Breast epithelium (tissue), 4 donors: ENCODE measurements around the gene ANKMY1. TPM values are rescaled to one million over a fixed set of nuclear protein-coding genes. Genes with fewer than 3 reads are reported as not detected.
"Not testable (repeated sequence)": the region's sequence is repeated elsewhere in the genome, so short reads cannot be mapped to it uniquely, and the experiment has no call there.

Experiments
- DNase-seq, 2 donors: peaks; one replicate each; pipeline ENCODE4 v3.0.0-alpha.2; 2019; ENCODE audit warnings: low spot score in 2 of 2
- H3K27ac ChIP-seq, 2 donors: fragments of 200-600 bp; sonication (generic) in 1 of 2; one replicate each; pipeline ENCODE4 v1.5.1; 2016 to 2019; ENCODE audit warnings: mild to moderate bottlenecking in 1 of 2
- H3K27me3 ChIP-seq, 2 donors: fragments of 200-600 bp; sonication (generic) in 1 of 2; one replicate each; pipeline versions ENCODE4 v1.5.1 to v1.6.0; 2017 to 2019; ENCODE audit warnings: control low read depth in 1 of 2, mild to moderate bottlenecking in 1 of 2
- H3K36me3 ChIP-seq: fragments of 200-600 bp; one replicate; pipeline ENCODE4 v1.5.1; 2019
- H3K4me1 ChIP-seq, 2 donors: fragments of 200-600 bp; sonication (generic); one replicate each; pipeline ENCODE4 v1.5.1; 2016 to 2019; ENCODE audit warnings: control low read depth in 1 of 2
- H3K4me3 ChIP-seq, 3 donors: fragments of 200-600 bp; sonication (generic); 1 replicate in 2 of 3; 2 replicates in 1 of 3; pipeline ENCODE4 v1.5.1; 2016 to 2019; ENCODE audit warnings: mild to moderate bottlenecking in 3 of 3, moderate library complexity in 2 of 3
- H3K9me3 ChIP-seq, 2 donors: fragments of 200-600 bp; sonication (generic) in 1 of 2; one replicate each; pipeline ENCODE4 v1.5.1; 2016 to 2019; ENCODE audit warnings: control low read depth in 1 of 2
- POLR2A ChIP-seq: fragments of 450-650 bp; IDR thresholded peaks from one replicate; pipeline ENCODE4 v1.6.1; 2016; ENCODE audit warnings: antibody characterized with exemption, mild to moderate bottlenecking, moderate library complexity
- POLR2AphosphoS5 ChIP-seq, 3 donors: sonication (generic); formaldehyde crosslinking; IDR thresholded peaks; one replicate each; pipeline ENCODE4 v1.6.1; 2017; ENCODE audit warnings: antibody characterized with exemption in 3 of 3
- intact Hi-C: fragments of 100-400 bp; cut with DNase I; formaldehyde crosslinking; loops from one replicate; pipeline ENCODE4 v1.15.1; 2023; ENCODE audit warnings: low total_unique reads
- total RNA-seq, 3 donors: library from RNA; depleted of rRNA; stranded (reverse); fragments of >200 nt; gene quantifications; one replicate each; pipeline ENCODE4 v1.1.0, GENCODE V29; 2016
- TF ChIP-seq, protein P1 (sequence below), 3 donors: fragments of 450-650 bp; IDR thresholded peaks; one replicate each; pipeline ENCODE4 v1.5.1; 2016 to 2017; ENCODE audit warnings: antibody characterized with exemption in 3 of 3, mild to moderate bottlenecking in 3 of 3, moderate library complexity in 3 of 3

The ANKMY1 gene
- total RNA-seq, 3 donors from 2014 or later, result 13.0 to 32.8 (median 19.0) TPM

DNA sequence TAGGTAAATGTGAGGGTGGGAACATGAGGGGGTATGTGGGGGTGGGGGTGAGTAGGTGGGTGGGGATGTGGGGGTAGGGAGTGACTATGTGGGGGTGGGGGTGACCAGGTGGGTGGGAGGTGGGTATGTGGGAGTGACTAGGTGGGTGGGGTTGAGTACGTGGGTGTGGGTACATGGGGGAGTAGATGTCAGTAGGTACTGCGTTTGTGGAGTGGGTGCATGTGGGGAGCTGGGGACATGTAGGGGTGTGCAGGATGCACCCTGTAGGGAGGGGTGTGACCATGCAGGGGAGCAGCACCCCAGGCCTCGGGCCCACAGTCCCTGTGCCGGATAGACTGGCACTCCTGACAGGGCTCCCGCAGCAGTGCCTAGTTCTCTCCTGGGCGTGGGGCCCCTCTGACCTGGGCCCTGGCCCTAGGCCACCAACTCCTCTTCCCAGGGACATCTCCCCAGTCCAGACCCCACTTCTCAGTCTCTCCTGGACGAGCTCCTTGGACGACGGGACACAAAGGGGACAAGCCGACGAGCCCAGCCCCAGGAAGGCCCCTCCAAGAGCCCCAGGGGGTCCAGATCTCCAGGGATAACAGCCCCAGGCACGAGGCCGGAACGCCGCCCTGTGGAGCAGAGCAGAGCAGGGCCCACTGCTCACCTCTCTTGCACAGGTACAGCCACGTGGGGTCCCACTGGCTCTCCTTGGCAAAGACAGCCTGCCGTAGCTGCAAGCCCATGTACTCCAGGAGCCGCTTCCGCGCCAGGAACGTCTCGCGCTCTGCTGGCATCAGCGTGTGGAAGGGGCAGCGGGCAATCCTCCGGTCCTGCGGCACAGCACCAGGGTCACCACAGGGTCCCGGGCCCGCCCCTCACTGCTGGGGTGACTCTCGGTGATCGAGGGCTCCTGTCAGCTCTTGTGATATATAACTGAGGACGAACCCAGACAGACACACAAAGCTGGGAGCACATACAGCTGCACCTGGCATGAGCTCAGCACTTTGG is 58.2 kb downstream of the ANKMY1 start:
- DNase-seq, result peak in 1 of 2 donors; percentile 9
- intact Hi-C loops, result no loop called here

DNA sequence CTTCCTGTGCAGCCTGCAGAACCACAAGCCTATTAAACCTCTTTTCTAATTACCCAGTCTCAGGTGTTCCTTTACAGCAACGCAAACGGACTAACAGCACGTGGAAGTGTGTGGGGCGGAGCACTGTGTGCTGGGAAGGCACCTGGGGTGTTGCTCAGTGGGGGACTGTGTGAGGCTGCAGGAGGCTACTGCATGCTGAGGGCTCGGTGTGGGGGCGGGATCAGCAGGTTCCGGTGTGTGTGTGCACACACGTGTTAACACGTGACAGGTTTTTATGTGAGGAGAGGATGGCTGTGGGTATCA is 58.9 kb downstream of the ANKMY1 start:
- H3K4me3 ChIP-seq, result no peak overlapping the region
- H3K27ac ChIP-seq, result no peak overlapping the region
- H3K9me3 ChIP-seq, result no peaks in the 10 kb centered on the region
- DNase-seq, result no peak
- H3K27me3 ChIP-seq, result no peaks in the 10 kb centered on the region
- intact Hi-C loops, result no loop called here
- H3K4me1 ChIP-seq, result no peaks in the 10 kb centered on the region
- TF ChIP-seq, protein P1, sequence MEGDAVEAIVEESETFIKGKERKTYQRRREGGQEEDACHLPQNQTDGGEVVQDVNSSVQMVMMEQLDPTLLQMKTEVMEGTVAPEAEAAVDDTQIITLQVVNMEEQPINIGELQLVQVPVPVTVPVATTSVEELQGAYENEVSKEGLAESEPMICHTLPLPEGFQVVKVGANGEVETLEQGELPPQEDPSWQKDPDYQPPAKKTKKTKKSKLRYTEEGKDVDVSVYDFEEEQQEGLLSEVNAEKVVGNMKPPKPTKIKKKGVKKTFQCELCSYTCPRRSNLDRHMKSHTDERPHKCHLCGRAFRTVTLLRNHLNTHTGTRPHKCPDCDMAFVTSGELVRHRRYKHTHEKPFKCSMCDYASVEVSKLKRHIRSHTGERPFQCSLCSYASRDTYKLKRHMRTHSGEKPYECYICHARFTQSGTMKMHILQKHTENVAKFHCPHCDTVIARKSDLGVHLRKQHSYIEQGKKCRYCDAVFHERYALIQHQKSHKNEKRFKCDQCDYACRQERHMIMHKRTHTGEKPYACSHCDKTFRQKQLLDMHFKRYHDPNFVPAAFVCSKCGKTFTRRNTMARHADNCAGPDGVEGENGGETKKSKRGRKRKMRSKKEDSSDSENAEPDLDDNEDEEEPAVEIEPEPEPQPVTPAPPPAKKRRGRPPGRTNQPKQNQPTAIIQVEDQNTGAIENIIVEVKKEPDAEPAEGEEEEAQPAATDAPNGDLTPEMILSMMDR (IDR thresholded peaks at IDR 0.05), result no peak
- no peak for TF ChIP-seq POLR2AphosphoS5 (IDR thresholded peaks at IDR 0.05)
- no peak for TF ChIP-seq POLR2A
- H3K36me3 ChIP-seq, result no peaks in the 10 kb centered on the region

More for the DNA sequence above, 58.2 kb downstream of the ANKMY1 start:
- H3K27ac ChIP-seq, result no peak overlapping the region
- no peaks in the 10 kb centered on the region for H3K27me3 ChIP-seq
- no peak for TF ChIP-seq POLR2A
- no peak for TF ChIP-seq POLR2AphosphoS5 (IDR thresholded peaks at IDR 0.05)
- TF ChIP-seq, protein P1 (IDR thresholded peaks at IDR 0.05), result no peak
- H3K4me3 ChIP-seq, result no peak overlapping the region
- no peaks in the 10 kb centered on the region for H3K9me3 ChIP-seq
- H3K36me3 ChIP-seq, result no peaks in the 10 kb centered on the region
- H3K4me1 ChIP-seq, result no peaks in the 10 kb centered on the region

DNA sequence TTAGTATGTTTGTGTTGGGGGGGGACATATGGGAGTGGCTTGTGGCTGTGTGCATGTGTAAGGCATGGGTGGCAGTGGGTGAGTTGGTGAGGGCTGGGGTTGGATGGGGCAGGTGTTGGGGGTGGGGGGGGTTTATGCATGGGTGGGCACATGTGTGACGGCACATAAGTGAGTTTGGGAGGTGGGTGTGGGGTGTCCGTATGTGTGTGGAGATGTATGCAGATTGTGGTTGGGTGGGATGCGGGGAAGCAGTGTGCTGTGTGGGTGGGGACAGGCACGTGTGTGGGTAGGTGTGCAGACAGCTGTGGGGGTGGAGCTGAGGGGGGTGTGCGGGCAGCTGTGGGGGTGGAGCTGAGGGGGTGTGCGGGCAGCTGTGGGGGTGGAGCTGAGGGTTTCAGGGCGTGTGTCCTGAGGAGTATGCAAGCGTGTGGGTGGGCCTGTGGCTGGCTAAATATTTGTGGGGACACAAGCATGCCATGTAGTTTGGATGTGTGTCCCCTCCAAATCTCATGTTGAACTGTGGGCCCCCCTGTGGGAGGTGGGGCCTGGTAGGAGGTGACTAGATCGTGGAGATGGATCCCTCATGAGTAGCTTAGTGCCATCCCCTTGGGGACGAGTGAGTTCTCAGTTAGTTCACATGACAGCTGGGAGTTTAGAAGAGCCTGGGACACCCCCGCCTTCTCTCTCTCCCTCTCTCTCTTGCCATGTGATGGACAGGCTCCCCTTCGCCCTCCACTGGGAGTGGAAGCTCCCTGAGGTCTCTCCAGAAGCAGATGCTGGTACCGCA is 59.4 kb downstream of the ANKMY1 start:
- no peaks in the 10 kb centered on the region for H3K4me1 ChIP-seq
- no peak overlapping the region for H3K27ac ChIP-seq
- H3K4me3 ChIP-seq, result no peak overlapping the region
- peak in 1 of 2 donors; percentile 5 for DNase-seq
- TF ChIP-seq POLR2AphosphoS5 (IDR thresholded peaks at IDR 0.05) (no peak), POLR2A (no peak)
- TF ChIP-seq, protein P1 (IDR thresholded peaks at IDR 0.05), result no peak
- intact Hi-C loops, result no loop called here
- H3K27me3 ChIP-seq, result no peaks in the 10 kb centered on the region
- no peaks in the 10 kb centered on the region for H3K36me3 ChIP-seq
- H3K9me3 ChIP-seq, result no peaks in the 10 kb centered on the region

DNA sequence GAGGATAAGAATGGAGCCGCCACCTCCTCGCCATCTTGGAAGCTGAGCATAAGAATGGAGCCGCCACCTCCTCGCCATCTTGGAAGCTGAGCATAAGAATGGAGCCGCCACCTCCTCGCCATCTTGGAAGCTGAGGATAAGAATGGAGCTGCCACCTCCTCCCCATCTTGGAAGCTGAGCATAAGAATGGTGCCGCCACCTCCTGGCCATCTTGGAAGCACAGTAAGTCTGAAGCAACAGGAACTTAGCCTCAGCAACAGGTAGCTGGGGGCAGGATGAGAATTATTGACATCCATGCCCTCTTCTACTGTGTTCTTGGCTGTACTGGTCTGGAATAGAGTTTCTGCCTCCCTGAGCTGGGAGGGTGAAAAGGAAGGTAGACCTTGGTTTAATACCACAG is 60.7 kb downstream of the ANKMY1 start:
- H3K4me3 ChIP-seq, H3K9me3 ChIP-seq, H3K4me1 ChIP-seq, H3K36me3 ChIP-seq, H3K27ac ChIP-seq, intact Hi-C loops, H3K27me3 ChIP-seq: not testable (repeated sequence)
- DNase-seq, result peak in 1 of 2 donors; percentile 6

DNA sequence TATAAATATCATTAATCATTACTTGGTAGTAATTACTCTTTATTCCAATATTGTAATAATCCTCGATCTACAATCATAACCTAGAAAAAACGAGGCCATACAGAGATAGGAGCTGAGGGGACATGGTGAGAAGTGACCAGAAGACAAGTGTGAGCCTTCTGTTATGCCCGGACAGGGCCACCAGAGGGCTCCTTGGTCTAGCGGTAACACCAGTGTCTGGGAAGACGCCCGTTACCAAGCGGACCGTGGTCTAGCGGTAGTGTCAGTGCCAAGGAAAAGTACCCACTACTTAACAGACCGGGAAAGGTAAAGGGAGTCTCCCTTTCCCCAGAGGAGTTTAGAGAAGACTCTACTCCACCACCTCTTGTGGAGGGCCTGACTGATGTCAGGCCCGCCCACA is 62.8 kb downstream of the ANKMY1 start:
- H3K4me1 ChIP-seq, H3K27ac ChIP-seq, intact Hi-C loops, H3K36me3 ChIP-seq, H3K4me3 ChIP-seq, H3K27me3 ChIP-seq: not testable (repeated sequence)
- peaks cover 0 to 17% of the 10 kb centered on the region in 2 donors for H3K9me3 ChIP-seq
- peak in 1 of 2 donors; percentile 7 for DNase-seq
